GM12873 (cell line): ENCODE results near the gene DZANK1.

Experiments used
- TF ChIP-seq, protein P1 (sequence below): IDR thresholded peaks from 2 replicates; pipeline ENCODE4 v1.5.1; 2012; ENCODE audit warnings: low read depth, mild to moderate bottlenecking, moderate library complexity, low read length, control low read depth; ENCODE audit not compliant: insufficient read depth; ENCODE audit errors: missing control alignments

Gene DZANK1

DNA sequence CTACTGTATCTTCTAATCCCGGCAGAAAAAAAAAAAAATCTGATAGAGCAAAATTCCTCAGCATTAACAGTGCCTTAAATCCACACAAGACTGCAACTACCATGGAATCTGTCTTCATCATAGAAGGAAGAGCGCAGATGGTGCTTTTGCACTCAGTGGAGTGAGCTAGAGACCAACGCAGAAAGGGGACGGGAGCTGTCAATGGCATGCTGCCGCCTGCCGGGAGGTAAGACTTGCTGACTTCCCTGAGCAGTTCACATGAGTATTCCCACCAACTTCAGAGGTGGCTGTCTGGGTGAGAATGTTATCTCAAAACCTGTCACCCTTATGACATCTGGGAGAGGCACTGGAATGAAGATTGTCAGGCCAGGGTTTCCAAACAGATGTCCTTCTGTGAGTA is 35.6 kb downstream of the DZANK1 start:
- TF ChIP-seq, protein P1, sequence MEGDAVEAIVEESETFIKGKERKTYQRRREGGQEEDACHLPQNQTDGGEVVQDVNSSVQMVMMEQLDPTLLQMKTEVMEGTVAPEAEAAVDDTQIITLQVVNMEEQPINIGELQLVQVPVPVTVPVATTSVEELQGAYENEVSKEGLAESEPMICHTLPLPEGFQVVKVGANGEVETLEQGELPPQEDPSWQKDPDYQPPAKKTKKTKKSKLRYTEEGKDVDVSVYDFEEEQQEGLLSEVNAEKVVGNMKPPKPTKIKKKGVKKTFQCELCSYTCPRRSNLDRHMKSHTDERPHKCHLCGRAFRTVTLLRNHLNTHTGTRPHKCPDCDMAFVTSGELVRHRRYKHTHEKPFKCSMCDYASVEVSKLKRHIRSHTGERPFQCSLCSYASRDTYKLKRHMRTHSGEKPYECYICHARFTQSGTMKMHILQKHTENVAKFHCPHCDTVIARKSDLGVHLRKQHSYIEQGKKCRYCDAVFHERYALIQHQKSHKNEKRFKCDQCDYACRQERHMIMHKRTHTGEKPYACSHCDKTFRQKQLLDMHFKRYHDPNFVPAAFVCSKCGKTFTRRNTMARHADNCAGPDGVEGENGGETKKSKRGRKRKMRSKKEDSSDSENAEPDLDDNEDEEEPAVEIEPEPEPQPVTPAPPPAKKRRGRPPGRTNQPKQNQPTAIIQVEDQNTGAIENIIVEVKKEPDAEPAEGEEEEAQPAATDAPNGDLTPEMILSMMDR = no peak

DNA sequence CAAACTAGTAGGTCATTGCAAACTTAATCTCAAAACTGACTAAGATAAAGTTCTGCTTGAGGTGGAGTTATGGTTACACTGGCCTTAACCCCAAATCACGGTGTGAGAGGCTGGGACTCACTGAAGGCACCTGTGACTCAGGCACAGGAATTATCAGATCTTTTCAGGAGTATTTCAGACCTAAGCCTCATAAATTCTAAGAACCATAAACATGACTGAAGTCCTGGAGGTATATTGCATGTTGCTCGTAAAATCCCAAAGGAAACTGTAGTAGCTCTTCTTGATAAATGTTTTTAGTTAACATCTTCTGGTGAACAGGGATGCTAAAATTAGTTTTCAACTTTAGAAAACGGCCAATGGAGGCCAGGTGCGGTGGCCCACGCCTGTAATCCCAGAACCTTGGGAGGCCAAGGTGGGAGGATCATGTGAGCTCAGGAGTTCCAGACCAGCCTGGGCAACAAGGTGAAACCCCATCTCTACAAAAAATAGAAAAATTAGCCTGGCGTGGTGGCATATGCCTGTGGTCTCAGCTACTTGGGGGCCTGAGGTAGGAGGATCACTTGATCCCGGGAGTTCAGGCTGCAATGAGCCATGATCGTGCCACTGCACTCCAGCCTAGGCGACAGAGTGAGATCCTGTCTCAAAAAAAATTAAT is 36.5 kb downstream of the DZANK1 start:
- TF ChIP-seq, protein P1 = no peak

DNA sequence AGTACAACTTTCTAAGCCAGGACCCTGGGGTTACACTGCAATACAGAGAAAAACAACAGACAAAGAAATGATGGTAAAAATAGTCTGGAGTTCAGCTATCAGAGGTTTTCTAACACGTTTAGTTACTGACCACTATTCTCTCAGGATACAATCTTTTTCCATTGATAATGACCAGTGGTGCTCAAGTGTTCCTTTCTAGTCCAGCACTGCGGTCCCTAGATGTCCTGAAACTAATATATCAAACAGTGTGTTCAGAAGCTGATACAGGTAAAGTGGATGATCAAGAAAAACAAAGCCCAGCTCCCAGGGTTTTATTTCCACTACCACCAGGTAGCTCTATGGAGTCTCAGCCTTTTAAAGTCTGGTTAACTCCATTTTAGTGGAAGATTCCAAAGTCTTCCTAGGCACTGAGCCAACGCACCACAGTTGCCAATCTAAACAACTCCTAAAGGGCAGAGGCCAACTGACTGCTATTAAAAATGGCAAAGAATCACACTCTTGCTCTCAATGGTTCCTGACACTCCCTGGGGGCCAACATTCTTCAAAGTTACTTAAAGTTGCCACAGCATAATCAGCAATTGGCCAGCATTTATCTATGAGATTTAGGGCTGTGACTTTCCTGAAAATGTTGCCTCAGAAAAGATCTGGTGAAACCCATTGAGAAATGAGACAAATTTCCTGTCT is 38.2 kb downstream of the DZANK1 start:
- TF ChIP-seq, protein P1 = no peak

DNA sequence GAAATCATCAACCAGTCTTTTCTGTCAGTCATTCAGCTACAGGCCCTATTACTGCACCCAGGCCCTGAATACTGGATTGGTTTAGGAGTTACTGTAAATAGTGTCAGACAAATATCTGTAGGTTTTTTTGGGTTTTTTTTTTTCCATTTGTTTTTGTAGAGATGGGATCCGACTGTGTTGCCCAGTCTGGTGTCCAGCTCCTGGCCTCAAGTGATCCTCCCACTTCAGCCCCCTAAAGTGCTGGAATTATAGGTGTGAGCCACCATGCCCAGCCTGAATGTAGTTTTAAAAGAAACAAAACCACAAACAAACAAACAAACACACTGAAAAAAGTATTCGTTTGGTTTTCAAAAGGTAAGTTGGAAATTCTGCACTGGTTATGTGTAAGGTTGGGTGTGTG is 39.6 kb downstream of the DZANK1 start:
- TF ChIP-seq, protein P1 = no peak

DNA sequence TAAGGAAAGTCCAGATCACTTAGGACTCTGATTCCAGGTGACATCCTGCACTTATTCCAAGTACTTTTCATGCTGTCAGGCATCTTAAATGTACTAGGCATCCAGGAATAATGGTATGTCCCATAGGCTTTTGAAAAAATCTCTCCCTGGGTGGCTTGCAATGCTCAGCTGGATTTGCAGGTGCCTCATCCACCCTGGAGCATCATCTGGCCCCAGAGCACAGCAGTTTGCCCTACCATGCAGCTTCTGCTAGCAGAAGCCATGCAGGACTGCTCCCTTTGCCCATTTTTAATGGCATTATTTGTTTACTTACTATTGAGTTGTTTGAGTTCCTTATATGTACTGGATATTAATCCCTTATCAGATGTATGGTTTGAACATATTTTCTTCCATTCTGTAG is 45.2 kb downstream of the DZANK1 start:
- TF ChIP-seq, protein P1 = no peak

DNA sequence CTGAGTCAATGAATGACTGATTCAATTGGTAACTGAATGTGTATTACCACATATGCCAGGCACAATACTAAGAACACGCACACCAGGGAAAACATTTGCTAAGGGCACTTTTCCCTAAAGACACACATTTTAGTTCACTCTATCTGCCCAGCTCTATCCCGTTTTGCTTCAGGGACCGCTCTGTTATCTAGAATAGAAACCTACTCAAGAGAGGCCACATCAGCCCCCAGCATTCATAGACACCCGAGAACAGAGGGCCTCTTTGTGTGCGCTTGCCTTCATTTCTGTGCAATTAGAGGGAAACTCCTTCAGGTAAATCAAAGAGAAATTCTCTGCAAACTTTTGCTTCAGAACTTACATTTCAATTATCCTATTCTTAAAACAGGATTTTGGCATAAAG is 50.3 kb downstream of the DZANK1 start:
- TF ChIP-seq, protein P1 = no peak

DNA sequence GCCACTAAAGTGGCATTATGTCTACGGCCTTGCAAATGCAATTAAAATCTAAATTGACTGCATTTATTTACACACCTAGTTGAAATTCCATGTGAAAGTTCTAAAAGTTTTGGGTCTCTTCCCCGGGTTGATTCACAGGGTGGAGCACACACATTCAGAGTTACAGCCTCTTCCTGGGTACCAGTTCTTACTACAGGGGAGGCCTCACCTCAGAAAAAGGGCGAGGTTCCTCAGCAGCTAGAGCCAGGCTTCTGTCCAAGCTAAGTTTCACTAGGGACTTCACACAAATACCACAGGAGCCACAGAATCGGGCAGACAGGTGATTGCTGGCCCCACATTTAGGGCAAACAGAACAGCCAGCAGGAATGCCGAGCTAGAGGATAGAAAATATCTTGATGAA is 52.7 kb downstream of the DZANK1 start:
- TF ChIP-seq, protein P1 = no peak
